HepG2 (cell line): ENCODE data around the gene PCGF3. TPM values are rescaled to one million over a fixed set of nuclear protein-coding genes. Genes with fewer than 3 reads are reported as not detected.
A peak's percentile ranks its signal among the peaks of the same experiment; 100 is the strongest.

ENCODE experiments used
- ARHGAP35 ChIP-seq: sonication (generic); formaldehyde crosslinking; IDR thresholded peaks from 2 replicates; pipeline ENCODE4 v1.9.0; 2022; ENCODE audit warnings: mild to moderate bottlenecking, inconsistent platforms, moderate library complexity, missing genetic modification reagents, borderline replicate concordance
- CEBPB ChIP-seq: IDR thresholded peaks from 2 replicates; pipeline ENCODE4 v1.6.1; 2011; ENCODE audit warnings: low read depth, low read length, improper control_type of control experiment, borderline replicate concordance
- CHD2 ChIP-seq: IDR thresholded peaks from 2 replicates; pipeline ENCODE4 v1.6.1; 2011; ENCODE audit warnings: low read depth, low read length, improper control_type of control experiment
- FOXO4 ChIP-seq: sonication (generic); formaldehyde crosslinking; conservative IDR thresholded peaks from 2 replicates; pipeline ENCODE4 v1.8.1; 2023; ENCODE audit warnings: missing genetic modification reagents
- HDAC6 ChIP-seq: fragments of 200-600 bp; sonication (generic); IDR thresholded peaks from 2 replicates; pipeline ENCODE4 v1.7.0; 2017; ENCODE audit warnings: mild to moderate bottlenecking, antibody characterized with exemption, low read length, low read depth
- HOXA9 ChIP-seq: sonication (generic); formaldehyde crosslinking; IDR thresholded peaks from 2 replicates; pipeline ENCODE4 v1.8.1; 2022; ENCODE audit warnings: missing genetic modification reagents, mild to moderate bottlenecking, moderate library complexity, borderline replicate concordance
- KDM5A ChIP-seq: fragments of 200-600 bp; sonication (generic); IDR thresholded peaks from 2 replicates; pipeline ENCODE4 v1.7.0; 2018; ENCODE audit warnings: antibody characterized with exemption, mild to moderate bottlenecking, low read length, borderline replicate concordance
- KLF12 ChIP-seq: sonication (generic); formaldehyde crosslinking; IDR thresholded peaks from 2 replicates; pipeline ENCODE4 v1.4.0; 2020; ENCODE audit warnings: missing genetic modification reagents, borderline replicate concordance
- MED13 ChIP-seq: sonication (generic); formaldehyde crosslinking; IDR thresholded peaks from 2 replicates; pipeline ENCODE4 v1.5.0; 2020; ENCODE audit warnings: missing genetic modification reagents
- NKX3-1 ChIP-seq: sonication (generic); formaldehyde crosslinking; IDR thresholded peaks from 2 replicates; pipeline ENCODE4 v1.5.0; 2020; ENCODE audit warnings: missing genetic modification reagents
- PRDM15 ChIP-seq: sonication (generic); formaldehyde crosslinking; IDR thresholded peaks from 2 replicates; pipeline ENCODE4 v1.4.0; 2020; ENCODE audit warnings: missing genetic modification reagents
- SNAPC2 ChIP-seq: sonication (generic); formaldehyde crosslinking; IDR thresholded peaks from 2 replicates; pipeline ENCODE4 v1.8.1; 2022; ENCODE audit warnings: mild to moderate bottlenecking, missing genetic modification reagents
- YEATS4 ChIP-seq: sonication (generic); formaldehyde crosslinking; IDR thresholded peaks from 2 replicates; pipeline ENCODE4 v1.4.0; 2020; ENCODE audit warnings: missing genetic modification reagents, borderline replicate concordance
- ZBTB3 ChIP-seq: sonication (generic); formaldehyde crosslinking; IDR thresholded peaks from 2 replicates; pipeline ENCODE4 v1.4.0; 2020; ENCODE audit warnings: low read depth, mild to moderate bottlenecking, moderate library complexity, missing genetic modification reagents, borderline replicate concordance
- ZNF10 ChIP-seq: sonication (generic); formaldehyde crosslinking; IDR thresholded peaks from 2 replicates; pipeline ENCODE4 v1.4.0; 2020; ENCODE audit warnings: mild to moderate bottlenecking, low read depth, missing genetic modification reagents, borderline replicate concordance
- ZNF30 ChIP-seq: sonication (generic); formaldehyde crosslinking; IDR thresholded peaks from 2 replicates; pipeline ENCODE4 v1.5.0; 2020; ENCODE audit warnings: mild to moderate bottlenecking, missing genetic modification reagents
- ZNF44 ChIP-seq: sonication (generic); formaldehyde crosslinking; IDR thresholded peaks from 2 replicates; pipeline ENCODE4 v1.5.1; 2020; ENCODE audit warnings: mild to moderate bottlenecking, missing genetic modification reagents
- ZNF766 ChIP-seq: sonication (generic); formaldehyde crosslinking; IDR thresholded peaks from 2 replicates; pipeline ENCODE4 v1.5.0; 2020; ENCODE audit warnings: missing genetic modification reagents, borderline replicate concordance
- ZNF788 ChIP-seq: sonication (generic); formaldehyde crosslinking; IDR thresholded peaks from 2 replicates; pipeline ENCODE4 v1.5.0; 2020; ENCODE audit warnings: mild to moderate bottlenecking, missing genetic modification reagents, borderline replicate concordance
- polyA plus RNA-seq, 8 experiments: library from polyadenylated mRNA; depleted of rRNA in 3 of 8; stranded (reverse) in 7 of 8; unstranded in 1 of 8; fragments of >200 nt; fragmentation: Illumina TruSeq in 4 of 8; extraction: Trizol in 4 of 8; gene quantifications; 2 replicates each; pipeline versions ENCODE4 v1.2.1 to v1.2.3, GENCODE V29; 2011 to 2016; ENCODE audit warnings: low read depth in 4 of 8, missing spikeins in 1 of 8, mixed read lengths in 1 of 8; ENCODE audit not compliant: insufficient read depth in 1 of 8
- total RNA-seq, 5 experiments: library from RNA; depleted of rRNA; stranded (reverse); fragments of >200 nt; fragmentation: Illumina TruSeq; extraction: Trizol; gene quantifications; 2 replicates each; pipeline ENCODE4 v1.2.3, GENCODE V29; 2016; ENCODE audit warnings: low read depth in 1 of 5
- TF ChIP-seq, protein P1 (sequence below): IDR thresholded peaks from 2 replicates; pipeline ENCODE4 v1.6.1; 2016; ENCODE audit warnings: low read depth, control low read depth
- TF ChIP-seq, protein P2 (sequence below): sonication (generic); formaldehyde crosslinking; IDR thresholded peaks from 2 replicates; pipeline ENCODE4 v1.8.0; 2022; ENCODE audit warnings: mild to moderate bottlenecking, missing genetic modification reagents, moderate library complexity

PCGF3 gene
- total and polyA plus RNA-seq, 2 of the 13 experiments (the other 11 are each of a cell fraction or from before 2014, with no cell fraction given): 28.6 to 66.2 TPM

GRCh38 chr4:687048-687970 lies 18.3 kb upstream of the PCGF3 start (continued):
- TF ChIP-seq, protein P1, sequence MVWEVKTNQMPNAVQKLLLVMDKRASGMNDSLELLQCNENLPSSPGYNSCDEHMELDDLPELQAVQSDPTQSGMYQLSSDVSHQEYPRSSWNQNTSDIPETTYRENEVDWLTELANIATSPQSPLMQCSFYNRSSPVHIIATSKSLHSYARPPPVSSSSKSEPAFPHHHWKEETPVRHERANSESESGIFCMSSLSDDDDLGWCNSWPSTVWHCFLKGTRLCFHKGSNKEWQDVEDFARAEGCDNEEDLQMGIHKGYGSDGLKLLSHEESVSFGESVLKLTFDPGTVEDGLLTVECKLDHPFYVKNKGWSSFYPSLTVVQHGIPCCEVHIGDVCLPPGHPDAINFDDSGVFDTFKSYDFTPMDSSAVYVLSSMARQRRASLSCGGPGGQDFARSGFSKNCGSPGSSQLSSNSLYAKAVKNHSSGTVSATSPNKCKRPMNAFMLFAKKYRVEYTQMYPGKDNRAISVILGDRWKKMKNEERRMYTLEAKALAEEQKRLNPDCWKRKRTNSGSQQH (CRISPR knock-in tag): no peak
- TF ChIP-seq CEBPB (peak; percentile 80), KLF12 (peak; percentile 69; the same call in 1 of the 2 replicates), KDM5A (no peak), YEATS4 (peak; percentile 60; the same call in 1 of the 2 replicates), HDAC6 (no peak), ZNF766 (0 out of 2 replicates have a peak, but pooled peaks have one; percentile 48), MED13 (CRISPR knock-in tag) (0 out of 2 replicates have a peak, but pooled peaks have one; percentile 32), ZNF44 (0 out of 2 replicates have a peak, but pooled peaks have one; percentile 25), ZNF788 (CRISPR knock-in tag) (peak; percentile 64; the same call in 1 of the 2 replicates), ZNF30 (no peak), FOXO4 (no peak), PRDM15 (no peak), NKX3-1 (CRISPR knock-in tag) (peak; percentile 70; the same call in 1 of the 2 replicates), CHD2 (no peak), HOXA9 (CRISPR knock-in tag) (no peak), ZBTB3 (peak; percentile 76), ZNF10 (CRISPR knock-in tag) (no peak), SNAPC2 (no peak), ARHGAP35 (CRISPR knock-in tag) (no peak)
- TF ChIP-seq, protein P2, sequence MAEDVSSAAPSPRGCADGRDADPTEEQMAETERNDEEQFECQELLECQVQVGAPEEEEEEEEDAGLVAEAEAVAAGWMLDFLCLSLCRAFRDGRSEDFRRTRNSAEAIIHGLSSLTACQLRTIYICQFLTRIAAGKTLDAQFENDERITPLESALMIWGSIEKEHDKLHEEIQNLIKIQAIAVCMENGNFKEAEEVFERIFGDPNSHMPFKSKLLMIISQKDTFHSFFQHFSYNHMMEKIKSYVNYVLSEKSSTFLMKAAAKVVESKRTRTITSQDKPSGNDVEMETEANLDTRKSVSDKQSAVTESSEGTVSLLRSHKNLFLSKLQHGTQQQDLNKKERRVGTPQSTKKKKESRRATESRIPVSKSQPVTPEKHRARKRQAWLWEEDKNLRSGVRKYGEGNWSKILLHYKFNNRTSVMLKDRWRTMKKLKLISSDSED (CRISPR knock-in tag): no peak
